Measurements from ENCODE around the gene INKA2.
"Not testable (repeated sequence)": the region's sequence is repeated elsewhere in the genome, so short reads cannot be mapped to it uniquely, and the experiment has no call there.

INKA2 gene

DNA sequence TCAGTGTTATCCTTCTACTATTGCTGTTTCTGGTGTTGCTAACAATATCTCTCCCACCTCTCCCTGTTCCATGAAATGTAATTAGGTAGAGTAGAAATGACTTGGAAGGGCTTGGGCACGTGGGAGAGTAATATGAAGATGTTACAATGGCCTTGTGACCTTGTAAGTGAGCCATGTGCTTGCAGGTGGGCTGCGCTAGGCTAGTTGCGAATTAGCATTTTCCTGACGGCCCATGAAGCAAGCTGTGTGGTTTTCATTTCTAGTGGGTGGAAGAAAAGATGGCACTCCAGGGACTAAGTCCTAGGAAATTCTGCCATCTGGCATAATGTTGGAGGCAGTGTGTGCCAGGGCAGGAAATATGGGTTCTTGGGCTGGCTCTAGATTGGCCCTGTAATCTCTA lies 8.8 kb upstream of the INKA2 start:
- DNase-seq = no peak

DNA sequence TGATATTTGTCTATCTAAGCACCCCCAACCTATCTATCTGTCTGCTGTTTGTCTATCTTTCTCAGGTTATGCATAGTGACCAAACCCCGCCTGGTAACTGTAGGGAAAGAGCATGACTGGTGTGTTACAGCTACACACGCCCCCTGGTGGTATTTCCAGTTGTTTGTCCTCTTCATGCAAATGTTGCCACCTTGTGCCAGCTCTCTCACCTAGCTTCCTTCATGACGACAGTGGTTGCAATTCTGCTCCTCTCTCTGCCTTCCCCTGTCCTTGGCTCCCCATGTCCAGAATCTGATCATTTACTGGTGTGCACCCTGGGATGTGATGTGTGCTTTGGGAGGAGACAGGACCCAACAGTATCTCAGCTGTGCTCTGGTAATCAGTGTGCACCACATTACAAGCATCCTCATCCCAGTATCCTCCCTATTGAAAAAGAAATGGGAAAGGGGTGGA lies 8.1 kb upstream of the INKA2 start:
- no peak for DNase-seq

DNA sequence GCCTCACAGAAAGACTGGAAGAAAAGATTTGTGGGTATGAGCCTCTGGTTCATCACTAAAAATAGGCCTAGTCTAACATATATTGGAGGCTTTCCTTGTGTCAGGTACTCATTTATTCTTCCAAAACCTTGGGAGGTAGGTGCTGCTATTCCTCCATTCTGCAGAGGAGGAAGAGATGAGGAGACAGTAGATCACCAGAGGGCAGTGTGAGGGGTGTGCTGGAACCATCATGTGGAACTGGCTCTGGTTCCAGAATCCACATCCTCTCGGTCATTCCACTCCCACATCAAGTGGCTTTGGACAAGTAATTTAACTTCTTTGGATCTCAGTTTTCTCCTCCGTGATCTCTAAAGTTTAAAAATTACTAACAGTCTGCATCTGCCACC lies 7.4 kb upstream of the INKA2 start:
- no peak for DNase-seq

DNA sequence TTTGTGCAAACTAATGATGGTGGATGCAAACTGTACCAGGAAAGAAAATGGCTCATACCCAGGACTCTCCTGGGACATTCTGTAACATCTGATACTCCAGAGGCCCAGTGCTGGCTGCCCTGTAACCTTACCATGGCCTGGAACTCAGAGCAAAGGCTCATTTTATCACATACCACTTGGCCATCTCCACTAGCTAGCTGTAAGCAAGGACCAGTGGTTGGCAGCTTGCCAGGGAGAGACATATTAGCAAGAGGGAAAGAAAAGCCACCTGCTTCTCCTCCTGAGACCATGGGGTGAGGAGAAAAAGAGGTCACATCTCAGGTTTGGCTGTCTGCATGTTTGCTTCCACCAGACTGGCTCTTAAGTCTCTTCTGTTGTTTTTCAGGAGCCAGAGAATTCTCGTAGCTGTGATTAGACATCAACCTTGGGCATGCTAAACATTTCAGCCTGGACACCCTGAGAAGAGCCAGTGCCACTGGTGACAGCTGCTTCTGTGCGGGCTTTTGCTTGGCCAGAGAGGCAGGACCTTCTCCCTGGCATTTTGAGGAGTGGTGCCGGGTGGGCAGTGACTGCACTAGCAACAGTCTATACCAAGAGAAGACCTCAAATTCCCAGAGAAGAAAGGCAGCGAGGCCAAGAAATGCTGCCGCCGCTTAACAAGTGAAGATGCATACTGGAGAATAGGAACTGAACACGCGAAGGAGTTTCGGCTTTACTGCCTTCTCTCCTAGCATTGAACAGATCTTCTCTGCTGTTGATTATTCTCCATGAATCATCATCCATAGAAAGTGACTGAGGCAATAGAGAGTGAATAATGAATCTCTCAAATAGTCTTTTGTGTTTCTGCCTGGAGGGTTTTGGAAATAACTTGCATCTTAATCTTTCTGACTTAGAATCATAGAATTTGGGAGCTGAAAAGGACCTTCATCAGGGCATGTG lies 6.7 kb upstream of the INKA2 start:
- no peak for DNase-seq

DNA sequence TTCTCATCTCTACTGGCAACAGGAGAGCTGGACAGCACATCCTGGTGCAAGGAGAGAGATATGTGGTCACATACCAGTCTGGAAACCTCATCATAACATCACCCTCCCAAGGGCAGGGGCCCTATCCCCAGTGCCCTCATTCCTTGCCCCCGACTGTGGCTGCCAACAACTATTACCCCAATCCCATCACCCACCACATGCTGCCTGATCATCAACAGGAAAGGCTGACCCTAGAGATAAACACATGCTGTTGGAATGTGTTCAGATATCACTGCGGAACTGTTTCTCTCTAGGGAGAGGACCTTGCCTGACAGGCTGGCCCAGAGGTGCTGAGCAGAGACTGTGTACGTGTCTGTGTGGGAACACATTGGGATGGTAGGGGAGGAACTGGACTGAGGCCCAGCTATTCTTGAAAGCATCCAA lies 4.5 kb upstream of the INKA2 start:
- no peak for DNase-seq

DNA sequence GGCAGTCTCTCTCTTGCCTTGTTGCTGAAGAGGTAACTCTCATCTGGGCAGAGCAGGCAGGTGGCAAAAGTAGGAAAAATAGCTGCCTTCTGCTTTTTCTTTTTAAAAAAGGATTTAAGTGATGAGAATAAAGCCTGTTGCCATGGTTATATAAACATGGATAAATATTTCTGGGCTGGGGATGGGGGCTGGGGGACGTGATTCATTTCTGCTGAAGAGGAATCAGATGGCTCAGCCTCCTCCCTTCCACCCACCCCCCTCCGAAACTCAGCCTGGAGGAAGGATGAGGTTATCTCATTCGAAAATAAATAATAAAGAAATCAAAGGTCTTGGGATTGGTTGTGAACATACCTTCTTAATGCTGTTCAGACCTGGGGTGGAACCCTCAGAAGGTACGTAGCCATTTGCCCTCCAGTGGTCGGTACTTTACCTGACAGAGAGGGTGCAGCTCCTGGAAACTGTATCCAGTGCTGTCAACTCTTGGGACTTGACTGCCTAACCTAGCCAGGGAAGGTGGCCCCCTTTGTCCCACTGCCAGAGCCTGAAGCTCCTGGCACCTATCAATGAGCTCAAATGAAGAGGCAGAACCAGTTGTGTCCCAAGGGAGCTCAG lies 3.8 kb upstream of the INKA2 start:
- no peak for DNase-seq

DNA sequence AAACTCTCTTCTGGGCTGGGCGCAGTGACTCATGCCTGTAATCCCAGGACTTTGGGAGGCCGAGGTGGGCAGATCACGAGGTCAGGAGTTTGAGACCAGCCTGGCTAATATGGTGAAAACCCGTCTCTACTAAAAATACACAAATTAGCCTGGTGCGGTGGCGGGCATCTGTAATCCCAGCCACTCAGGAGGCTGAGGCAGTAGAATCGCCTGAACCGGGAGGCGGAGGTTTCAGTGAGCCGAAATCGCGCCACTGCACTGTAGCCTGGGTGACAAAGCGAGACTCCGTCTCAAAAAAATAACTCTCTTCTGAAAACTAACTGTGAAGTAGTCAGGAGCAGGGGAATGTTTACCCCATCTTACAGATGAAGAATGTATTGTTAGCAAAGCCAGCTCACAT lies 3.1 kb upstream of the INKA2 start:
- DNase-seq = not testable (repeated sequence)

DNA sequence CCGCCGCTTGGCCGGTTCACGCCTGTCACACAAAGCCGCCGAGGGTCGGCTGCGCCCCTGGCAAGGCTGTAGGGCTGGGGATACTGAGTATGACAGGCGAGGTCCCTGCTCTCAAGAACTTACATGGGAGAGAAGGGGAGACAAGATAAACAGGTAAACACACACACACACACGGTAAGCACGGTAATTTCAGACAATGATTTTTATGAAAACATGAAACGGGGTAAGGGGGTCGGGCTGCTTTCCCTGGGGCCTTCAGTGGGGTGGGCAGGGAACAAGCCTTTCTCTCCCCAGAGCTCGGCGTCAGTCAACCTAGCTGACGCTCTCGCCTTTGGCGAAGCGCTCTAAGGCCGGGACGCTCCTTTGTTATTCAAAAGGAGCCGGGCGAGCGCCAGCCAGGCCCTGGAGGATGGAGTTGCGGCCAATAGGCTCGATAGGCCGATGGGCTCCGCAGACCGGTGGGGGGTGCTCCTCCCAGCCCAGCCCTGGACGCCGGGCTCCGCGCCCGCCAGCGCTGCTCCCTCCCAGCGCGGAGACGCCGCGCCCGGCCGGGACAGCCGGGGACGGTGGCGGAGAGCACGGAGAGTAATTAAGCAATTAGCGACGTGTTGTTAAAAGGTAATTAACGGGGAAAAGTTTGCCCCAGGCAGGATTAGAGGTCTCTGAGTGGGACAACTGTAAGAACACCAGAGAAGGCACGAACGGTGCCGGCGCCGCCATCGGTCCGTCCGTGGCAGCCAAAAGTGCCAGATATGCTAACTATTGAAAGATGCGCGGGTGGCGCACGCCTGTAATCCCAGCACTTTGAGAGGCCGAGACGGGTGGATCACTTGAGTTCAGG lies 950 bp upstream of the INKA2 start:
- no peak for DNase-seq

DNA sequence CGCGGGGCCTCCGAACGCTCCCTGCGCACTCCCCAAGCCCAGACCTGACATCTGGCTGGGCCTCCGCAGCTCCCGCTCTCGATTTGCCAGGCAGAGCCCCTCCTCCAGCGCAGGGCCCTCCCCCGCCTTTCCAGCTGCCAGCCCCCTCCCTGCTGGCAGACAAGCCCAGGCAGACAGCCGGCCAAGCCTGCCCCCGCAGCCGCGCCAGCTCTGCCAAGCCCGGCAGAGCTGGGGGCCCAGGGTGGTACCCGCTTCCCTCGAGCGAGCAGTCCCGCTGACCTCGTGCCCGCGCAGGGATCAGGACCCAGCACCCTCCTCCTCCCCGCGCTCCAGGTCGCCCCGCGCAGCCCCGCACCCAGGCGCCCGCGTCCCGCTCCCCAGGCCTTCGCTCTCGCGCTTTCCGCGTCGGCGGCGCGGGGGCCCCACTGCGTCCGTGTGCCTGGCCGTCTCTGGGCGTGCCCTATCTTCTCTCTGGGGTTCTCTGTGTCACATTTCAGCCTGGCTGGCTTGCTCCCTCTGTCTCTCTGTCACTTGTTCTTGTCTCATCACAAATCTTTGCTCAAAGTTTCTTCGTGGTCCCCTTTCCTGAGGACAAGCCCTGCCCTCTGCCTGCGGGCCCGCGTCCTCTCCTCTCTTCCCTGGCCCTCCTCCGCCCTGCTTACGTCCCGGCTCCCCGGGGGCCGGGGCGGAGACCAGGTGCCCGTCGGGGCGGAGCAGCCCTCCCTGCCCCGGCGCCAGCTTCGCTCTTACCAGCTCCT lies 580 bp downstream of the INKA2 start:
- DNase-seq = no peak

DNA sequence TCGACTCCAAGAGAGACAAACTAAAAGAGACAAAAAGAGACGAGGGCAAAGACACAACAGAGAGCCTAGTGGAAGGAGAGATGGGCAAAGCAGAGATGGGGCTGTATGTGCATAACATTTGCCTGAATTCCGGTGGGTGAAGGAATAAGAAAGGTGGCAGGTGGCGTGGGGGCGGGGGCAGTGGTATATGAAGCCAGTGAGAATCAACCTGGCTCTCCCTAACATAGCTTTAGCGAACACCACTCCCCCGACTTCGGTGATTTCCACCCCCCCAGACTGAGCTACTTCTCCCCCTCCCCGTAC lies 1.1 kb downstream of the INKA2 start:
- no peak for DNase-seq

DNA sequence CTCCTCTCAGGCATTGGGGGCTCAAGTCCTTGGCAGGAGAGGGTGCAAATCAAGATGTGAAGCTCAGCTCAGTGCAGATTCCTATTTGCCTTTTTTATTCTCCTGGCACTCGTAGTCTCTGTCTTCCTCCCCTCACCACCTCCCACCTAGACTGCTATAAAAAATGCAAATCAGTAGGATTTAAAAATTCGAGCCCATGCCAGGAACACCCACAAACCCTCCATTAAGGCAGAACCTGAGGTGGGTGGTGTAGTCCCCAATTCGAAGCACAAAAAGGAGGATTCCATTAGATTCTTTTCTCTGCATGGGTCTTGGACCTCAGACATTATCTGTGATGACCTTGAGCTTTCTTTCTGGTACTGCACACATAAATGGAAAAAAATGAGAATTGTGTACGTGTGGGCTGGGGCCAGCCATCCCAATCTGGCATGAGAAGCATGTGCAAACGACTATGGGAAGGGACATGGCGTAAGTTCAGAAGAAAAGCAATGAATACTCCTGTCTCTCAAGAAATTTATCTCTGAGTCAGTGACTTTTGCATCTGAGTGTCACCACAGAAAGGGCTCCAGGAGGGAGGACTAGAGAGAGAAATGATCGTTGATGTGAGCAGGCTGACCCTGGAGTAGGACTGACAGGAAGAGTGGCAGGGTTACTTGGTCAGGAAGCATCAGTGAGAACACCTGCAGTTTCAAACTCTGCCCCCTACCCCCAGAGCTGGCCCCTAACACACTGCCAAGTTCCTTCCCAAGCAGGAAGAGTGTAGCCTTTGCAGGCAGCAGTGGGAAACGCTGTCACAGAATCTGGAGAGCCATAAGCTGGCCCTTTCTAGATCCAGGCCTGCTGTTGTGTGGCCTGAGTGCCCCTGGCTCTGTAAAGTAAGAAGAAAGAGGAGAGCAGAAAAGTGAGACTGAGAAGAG lies 1.7 kb downstream of the INKA2 start:
- DNase-seq = no peak

DNA sequence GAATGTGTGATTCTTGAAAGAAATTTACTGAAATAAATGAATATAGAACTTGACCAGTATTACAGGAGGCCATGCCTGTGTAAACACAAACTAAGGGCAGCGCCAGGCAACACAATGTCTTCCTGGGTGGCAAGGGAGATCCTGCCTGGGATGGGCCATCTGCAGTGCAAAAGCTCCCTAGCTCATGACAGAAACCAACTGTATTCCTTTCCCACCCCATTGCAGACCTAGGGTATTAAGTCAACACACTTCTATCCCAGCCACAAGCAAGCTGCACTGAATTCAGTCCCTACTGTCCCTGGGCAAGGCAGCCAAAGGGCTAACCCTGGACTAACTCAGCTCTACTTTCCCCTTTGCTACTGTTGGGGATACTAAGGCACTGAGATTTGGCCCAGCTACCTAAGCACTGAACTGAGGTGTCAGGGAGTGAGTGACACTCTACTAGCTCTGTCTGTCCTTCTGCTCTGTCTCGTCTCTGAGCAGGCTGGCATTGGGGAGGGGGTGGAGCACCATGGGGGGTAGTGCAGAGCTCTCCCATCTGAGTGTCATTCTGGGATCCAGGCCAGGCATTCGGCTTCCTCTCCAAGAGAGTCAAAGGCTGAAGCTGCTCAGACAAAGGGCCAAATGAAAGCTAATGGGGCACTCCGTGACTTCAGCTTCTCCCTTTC lies 2.5 kb downstream of the INKA2 start:
- DNase-seq = no peak

DNA sequence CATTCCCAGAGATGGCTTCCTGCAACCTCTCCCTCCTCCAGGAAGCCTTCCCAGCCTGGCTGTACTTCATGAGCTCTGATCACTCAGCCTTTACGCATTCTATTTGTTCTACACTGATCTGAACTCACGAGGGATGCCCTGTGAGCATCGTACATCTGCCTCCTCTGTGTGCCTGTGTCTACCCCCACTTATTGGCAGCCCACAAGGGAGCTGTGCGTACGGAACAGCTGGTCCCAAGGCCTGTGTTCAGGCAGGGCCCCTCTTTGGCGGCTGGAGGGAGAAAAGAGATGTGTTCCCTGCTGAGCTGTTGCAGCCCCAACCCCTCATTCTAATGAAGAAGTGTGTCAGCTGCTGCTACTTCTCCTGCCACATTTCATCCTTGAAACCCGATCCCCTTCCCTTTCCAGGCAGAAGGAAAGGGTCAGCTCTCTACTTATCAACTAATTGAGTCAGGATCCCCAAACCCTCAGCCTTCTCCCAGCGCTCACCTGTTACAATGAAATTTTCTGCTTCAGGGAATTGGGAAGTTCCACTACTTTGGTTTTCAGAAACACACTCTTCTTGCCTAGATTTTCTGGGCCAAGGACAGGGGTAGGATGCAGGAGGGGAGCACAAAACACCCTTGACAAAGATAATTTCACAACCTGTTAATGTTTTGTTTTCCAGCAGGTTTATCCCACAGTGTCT lies 3.2 kb downstream of the INKA2 start:
- DNase-seq = peak; percentile 96

DNA sequence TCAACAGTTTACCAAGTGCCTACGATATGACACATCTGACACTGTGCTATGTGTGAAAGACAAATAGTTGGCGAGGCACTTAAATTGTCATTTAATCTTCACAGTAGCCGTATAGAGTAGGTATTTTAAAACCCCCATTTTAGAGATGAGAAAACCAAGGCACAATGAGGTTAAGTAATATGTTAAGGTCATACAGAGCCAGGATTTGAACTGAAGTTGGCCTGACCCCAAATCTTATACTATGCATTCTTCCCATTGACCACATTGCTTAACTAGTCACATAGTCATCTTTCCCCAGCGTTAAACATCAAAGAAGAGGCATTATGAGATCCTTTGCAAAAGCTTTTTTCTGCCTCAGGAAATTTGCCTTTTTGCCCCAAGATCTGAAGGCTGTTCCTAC lies 3.9 kb downstream of the INKA2 start:
- DNase-seq = no peak

DNA sequence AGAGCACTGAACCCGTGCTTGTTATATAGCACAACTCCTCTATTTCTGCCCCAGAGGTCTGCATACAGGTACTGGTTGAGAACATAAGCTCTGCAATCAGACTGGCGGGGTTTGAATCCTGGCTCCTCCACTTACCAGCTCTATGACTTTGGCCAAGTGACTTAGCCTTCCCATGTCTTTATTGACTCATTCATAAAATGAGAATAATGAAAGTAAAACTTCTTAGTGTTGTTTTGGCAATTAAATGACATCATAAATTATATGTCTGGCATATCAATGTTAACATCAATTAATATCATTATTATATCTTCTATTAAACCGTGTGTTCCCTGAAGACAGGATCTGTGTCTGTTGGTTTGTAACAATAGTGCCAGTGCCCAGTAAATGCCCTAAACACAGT lies 4.3 kb downstream of the INKA2 start:
- DNase-seq = no peak

DNA sequence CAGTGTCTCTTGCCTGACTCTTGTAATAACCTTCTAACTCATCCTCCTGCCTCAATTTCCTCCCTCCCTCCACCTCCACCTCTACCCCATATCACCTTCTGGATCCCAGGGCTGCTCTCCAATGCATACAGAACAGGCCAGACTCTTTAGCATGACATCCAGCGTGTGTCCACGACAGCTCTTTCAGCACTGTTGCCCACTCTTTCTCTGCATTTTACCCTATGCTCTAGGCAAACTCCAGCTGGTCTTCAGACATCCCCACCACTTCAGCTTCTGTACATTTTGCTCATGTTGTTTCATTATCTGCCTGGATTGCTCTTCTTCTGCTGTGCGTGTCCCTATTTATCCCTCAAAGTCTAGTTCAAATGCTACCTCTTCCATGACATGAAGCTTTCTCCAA lies 4.8 kb downstream of the INKA2 start:
- DNase-seq = no peak

DNA sequence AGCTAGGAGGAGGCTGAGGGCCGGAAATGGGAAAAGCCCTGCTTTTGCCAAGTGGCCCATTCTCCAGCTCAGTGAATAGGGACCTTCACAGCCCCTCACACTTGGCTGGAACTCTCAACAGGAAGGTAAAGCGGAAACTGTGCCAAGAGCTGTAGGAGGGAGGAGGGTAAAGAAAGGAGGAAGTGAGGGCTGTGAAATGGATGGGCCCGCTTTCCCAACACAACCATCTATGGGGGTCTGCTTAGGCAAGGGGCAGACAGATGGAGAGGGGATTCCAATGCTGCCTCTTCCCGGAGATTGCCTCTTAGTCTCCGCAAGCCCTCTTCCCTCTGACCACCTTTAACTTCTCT lies 5.2 kb downstream of the INKA2 start:
- no peak for DNase-seq

DNA sequence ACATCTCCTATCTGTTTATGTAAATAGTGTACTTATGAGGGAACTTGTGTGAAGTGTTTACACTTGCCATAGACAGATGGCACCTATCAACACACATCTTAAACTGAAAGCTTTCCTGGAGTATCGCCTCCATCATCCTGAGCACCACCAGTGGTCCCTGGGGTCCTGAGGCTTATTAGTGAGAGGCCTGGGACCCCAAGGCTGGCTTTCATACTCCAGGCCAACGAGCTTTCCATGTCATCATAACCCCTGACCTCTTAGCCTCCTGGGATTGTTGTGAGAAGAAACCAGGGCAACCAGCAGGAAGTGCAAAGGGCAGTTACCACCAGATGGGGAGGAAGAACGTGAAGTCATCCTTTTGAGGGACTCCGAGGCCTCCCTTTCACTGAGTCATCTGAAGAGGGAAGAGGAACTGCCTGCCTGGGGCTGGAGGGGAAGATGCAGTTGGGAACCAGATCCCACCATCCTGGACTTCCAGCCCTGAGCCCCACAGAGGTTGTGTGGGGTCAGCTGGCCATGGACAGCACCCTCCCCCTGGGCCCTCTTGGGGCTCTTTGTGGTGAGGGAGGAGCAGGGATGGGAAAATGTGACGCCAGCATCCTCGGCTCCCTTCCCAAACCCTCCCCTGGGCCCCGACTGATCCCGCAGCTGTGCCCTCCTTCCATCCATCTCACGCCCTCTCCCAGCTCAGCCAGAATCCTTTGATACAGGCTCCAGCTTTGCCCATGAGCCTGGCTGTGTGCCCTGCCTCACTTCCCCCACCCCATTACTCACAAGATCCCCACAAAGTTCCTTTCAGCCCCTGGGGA lies 5.8 kb downstream of the INKA2 start:
- no peak for DNase-seq

DNA sequence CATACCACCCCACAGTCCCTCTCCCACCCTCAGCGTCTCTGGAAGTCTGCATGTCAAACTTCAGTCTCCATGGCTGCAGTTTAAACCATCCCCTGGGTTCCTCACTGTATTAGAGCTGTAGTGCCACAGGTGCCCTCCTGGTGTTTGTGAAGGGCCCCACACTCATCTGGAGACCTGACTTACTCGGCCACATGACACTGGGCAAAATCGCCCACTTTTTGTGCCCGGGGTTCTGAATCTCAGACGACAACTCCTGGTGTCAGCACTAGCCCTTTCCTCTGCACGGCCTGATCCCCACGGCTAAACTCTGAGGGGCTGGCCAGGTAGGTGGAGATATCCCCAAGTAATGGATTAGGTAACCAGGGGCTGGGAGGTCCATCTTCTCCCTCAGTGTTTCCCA lies 6.5 kb downstream of the INKA2 start:
- no peak for DNase-seq

DNA sequence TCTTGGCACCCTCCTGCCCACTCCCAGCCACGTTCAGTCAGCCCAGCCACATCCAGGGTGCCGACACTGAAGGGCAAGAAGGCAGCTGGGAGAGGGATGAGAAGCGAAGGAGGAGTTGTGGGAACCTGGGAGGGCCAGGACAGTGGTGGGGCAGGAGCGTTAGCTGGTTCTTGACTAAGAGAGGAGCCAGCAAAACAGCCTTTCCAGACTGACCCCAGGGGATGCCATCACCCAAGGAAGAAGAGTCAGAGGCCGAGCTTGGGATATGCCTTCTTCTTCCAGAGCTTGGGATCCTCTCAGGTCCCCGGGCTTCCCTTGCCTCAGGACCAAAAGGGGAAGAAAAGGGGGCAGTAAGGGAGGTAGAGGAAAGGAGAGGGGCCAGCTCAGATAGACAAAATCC lies 7.2 kb downstream of the INKA2 start:
- DNase-seq = no peak
